GM18508 (cell line): ENCODE results near the gene CTXN1.
A peak's percentile ranks its signal among the peaks of the same experiment; 100 is the strongest.
"Not testable (repeated sequence)": the region's sequence is repeated elsewhere in the genome, so short reads cannot be mapped to it uniquely, and the experiment has no call there.

Source experiments
- ATAC-seq: cut with Tn5 transposase; IDR thresholded peaks from one replicate; pipeline ENCODE4 v1.9.1; 2021; ENCODE audit warnings: moderate number of reproducible peaks; ENCODE audit not compliant: insufficient read depth, unreplicated experiment

Gene CTXN1

DNA sequence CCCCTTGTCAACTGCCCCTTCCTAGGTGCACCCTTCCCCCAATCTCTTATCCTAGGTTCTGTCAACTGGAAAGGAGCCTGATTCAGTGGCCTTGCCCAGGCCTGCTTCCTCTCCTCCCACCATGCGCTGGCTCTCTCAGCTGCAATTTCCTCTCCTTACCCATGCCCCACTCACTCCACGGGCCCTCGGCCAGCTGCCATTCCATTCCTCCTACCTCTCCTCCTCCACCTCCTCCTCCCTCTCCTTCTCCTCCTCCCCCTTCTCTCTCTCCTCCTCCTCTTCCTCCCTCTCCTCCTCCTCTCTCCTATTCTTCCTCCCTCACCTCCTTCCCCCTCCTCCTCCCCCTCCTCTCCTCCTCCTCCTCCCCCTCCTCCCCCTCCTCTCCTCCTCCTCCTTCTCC lies 27.1 kb upstream of the CTXN1 start:
- no peak for ATAC-seq

DNA sequence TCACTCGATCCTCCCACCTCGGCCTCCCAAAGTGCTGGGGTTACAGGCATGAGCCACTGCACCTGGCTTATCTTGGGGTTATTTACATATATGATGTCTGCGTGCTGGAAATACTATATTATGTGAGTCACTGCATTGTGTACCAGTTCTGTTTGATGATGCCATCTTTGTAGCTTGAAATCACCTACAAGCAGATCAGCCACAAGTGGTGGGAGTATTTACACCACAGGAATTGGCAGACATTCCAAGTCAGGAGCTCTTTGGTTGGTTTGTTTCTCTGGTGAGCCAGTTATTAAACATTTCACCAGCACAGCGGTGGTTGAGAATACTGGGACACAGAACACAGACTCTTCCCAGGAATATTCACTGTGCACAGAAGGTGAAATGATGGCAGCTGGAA lies 22.0 kb upstream of the CTXN1 start:
- no peak for ATAC-seq

- no peak for ATAC-seq
Measured at GRCh38 chr19:7944177-7944761, 18.3 kb upstream of the CTXN1 start.

DNA sequence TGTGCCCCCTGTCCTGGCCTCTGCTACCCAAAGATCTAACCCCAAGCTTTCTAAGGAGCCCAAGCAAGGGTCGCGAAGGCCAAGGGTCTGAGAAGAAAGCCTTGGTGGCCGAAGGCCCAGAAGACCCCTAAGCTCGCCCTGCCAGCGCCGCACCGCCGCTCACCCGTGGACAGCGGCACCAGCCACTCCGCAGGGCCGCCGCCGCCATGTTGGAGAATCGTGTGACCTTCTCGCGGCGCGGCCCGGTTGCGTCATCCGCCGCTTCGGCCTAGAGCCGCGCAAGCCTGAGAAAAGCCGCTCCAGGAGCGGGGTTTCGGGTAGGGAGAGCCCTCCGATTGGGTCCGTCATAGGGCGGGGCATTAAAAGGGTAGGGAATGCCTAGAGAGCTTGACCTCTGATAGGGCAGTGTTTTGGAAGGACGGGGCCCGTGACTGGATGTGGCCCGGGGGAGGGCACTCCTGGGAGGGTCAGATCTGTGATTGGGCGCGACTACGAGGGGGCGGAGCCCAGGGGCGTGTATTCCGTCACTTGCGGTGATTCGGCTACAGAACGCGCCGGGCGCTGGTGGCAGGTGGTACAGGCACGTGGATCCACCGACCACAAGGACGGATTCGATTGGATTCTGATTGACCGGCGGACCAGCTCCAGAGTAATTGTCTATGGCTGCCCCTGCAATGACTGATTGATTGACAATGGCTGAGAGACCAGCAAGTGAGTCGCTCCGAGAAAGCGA lies 17.7 kb upstream of the CTXN1 start, which contains the start of gene TIMM44:
Gene TIMM44, minus strand, starts transcription at position 223 of the 733 bp plus-strand sequence. Its CDS starts 15 bp downstream, at position 208.
- ATAC-seq: peak; percentile 82

DNA sequence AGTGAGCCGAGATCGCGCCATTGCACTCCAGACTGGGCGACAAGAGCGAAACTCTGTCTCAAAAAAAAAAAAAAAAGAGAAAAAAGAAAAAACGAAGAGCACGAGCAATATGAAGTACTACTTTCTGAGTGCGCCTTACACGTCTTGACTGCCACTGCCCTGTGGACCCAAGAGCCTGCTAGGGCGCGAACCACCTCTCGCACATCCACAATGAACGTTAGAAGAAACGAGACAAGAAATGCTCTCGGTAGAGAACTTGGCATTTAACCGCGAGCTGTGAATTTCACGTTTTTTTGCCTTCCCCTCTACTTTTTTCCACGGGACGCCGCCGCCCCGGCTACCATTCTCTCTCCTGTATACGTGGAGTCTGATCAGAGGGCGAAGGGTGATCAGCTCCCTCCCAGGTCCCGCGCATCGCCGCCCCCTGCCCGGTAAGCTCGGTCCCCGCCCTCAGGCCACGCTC lies 17.1 kb upstream of the CTXN1 start:
- ATAC-seq: no peak

GRCh38 chr19:7941895-7942596 lies 16.1 kb upstream of the CTXN1 start:
- no peak for ATAC-seq

DNA sequence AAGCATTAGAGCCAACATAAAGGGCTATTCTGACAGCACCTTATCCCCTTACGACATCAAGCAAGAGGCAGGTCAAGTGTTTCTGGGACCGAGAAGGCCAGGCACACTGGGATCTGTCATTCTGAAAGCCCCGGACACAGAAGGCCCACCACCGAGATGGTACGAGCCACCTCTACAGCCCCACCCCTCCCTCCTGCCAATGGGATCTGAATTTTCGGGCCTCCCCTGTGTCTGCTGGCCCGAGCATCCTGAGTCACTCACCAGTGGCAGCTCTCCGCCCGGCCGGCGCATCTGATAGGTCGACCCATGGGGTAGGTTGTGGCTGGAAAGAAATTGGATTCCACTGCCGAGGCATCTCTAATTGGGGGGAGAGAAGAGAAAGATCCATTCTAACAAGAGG lies 14.9 kb upstream of the CTXN1 start:
- no peak for ATAC-seq

DNA sequence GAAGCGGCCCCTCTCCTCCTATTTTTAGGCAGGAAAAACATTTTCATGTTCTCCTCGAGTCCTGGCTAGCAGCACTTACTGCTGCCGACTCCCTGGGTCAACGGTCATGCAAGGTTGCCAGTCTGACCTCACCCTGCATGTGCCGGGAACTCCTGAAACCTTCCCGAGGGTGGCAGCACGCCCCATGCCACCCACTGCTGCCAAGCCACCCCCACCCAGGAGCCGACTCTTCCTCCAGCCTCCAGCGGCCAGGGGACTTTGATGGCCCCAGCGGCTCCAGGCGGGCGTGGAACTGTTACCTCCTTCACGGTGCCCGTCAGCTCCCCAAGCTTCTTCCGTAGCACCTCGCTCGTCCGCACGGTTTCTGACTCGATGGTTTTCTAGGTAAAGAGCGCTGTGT lies 8.8 kb upstream of the CTXN1 start:
- ATAC-seq: no peak

DNA sequence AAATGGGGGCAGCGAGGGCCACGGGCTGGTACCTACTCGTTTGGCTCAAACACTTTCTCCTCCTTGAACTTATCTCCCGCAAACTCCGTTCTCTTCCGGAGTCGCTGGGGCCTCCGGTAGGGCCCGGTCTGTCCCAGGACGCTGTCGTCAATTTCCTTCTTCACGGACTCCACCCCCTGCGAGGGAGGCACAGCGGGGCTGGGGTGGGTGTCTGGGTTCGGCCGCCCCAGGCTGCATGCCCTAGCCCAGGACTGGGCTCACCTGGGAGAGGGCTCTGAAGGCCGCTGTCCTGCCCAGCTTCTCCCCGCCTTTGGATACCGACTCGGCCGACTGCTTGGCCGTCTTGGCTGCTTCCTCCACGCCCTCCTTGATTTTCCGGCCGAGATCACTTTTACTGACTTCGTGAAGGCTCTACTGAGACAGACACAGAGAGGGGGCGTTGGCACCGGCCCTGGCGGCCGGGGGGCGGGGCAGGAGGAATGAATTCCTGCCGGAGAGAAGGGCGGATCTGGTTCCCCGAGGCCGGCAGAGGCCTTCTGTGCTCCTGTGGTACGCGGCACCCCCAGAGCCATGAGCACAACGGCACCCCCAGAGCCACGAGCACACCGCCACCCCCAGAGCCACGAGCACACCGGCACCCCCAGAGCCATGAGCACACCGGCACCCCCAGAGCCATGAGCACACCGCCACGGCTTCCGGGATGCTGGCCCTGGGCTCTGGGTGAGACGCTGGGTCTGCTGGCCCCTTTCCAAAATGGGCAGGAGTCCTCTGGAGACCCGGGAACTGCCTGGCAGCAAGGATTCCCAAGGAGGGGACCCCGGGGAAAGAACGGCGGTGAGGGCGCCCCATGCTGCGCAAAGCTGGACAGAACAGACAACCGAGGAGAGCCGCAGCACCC lies 8.1 kb upstream of the CTXN1 start:
- ATAC-seq: no peak

GRCh38 chr19:7933411-7933810 lies 7.5 kb upstream of the CTXN1 start:
- no peak for ATAC-seq

DNA sequence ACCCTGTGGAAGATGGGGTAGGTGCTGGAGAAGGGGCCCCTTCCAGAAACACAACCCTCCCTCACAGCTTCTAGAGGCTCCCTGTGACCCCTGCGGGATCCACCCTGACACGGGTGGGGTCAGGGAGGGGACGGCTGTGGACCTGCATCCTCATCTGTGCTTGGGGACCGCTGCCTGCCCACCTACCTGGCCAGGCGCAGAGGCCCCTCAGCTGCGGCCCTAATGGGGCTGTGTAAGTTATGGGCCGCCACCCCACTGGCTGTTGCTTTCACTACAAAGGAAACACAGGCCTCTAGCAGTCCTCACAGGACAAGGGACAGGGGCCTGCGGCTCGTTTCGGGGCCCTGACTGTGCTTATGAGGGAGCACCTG lies 7.0 kb upstream of the CTXN1 start:
- no peak for ATAC-seq

GRCh38 chr19:7932276-7932929 lies 6.5 kb upstream of the CTXN1 start:
- no peak for ATAC-seq

DNA sequence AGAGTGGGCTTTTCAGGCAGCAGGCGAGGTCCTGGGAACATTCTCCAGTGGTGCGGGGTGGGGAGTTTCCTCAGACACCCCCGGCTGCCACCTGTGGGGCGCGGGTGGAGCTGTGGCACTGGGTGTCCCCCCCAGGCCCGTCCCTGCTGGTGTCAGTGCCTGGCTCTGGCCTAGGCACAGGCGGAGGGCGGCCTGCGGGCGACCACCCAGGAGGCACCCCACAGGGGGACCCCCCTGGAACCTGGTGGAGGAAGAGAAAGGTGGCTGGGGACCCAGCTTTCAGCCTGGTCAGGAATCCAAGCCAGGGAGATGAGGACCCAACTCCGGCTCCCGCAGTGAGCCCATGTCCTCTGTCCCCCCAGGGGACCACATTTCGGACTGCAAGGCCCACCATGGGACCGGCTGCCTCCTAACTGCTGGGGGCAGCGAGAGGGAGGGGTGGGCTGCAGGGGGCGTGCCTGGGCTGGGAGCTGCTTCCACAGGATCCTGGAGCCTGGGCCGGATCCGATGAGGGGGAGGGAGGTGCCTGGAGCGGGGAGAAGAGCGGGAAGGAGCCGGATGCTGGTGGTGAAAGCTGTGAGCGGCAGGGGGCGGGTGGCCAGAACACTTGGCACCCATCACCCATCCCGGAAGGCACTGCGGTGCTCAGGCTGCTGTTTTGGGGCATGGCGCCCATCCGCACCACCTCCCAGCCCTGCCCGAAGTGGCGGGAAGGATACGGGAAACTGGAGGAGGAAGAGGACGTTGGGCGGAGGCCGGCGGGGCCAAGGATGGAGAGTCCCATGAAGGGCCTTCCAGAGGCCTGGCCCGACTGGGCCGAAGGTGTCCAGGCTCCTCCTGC lies 5.5 kb upstream of the CTXN1 start:
- ATAC-seq: no peak

DNA sequence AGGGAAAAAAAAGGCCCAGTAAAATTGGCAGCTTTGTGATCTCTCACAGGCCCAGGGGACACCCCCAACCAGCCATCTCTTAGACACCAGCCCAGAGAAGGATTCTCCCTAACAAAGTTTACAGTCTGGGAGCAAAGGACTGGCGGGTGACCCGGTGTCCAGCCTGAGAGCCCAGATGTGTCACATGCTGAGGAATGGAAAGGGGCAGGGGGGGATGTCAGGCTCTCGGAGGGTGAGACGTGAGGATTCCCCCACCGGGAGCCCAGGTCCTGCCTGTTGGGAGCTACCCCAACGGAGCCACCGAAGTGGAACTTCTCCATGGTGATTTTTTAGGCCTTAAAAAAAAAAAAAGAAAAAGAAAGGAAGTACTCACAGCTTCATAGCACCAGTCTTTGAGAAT lies 4.8 kb upstream of the CTXN1 start:
- ATAC-seq: no peak

- not testable (repeated sequence) for ATAC-seq
Measured at GRCh38 chr19:7930030-7930429, 4.1 kb upstream of the CTXN1 start.

- no peak for ATAC-seq
Measured at GRCh38 chr19:7928741-7929701, 3.1 kb upstream of the CTXN1 start.

DNA sequence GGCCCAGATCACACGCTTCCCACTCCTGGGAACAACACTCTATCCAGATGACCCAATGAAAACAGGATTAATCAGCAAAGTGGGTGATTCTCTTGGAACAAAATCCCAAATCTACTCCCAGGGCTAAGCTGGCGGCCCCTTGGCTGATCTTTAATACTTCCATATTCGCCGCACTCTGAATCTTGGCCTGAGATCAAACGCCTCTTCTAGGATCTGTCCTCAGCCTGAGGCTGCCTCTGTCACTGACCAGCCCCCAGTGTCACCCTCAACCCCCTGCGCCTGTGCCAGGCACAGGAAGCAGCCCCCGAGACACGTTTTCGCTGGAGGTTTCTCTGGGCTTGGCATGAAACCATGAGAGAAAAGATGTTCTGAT lies 2.4 kb upstream of the CTXN1 start:
- ATAC-seq: no peak
